CD1c-positive myeloid dendritic cell (primary cell): ENCODE results near the gene SANBR.
A peak's percentile ranks its signal among the peaks of the same experiment; 100 is the strongest.
"Not testable (repeated sequence)": the region's sequence is repeated elsewhere in the genome, so short reads cannot be mapped to it uniquely, and the experiment has no call there.

Experiments
- DNase-seq: peaks from one replicate; pipeline ENCODE4 v3.0.0-alpha.2; 2016; ENCODE audit errors: extremely low spot score

SANBR gene

GRCh38 chr2:61065714-61066709 lies at the start of gene SANBR:
Gene SANBR, plus strand, starts transcription at chr2:61065871. Its CDS starts 4,480 bp downstream, at chr2:61070351.
- DNase-seq = peak; percentile 96

- DNase-seq = no peak
These were observed 49.7 kb upstream of the SANBR start for GRCh38 chr2:61015976-61016375.

GRCh38 chr2:61016392-61017002 lies 49.2 kb upstream of the SANBR start:
- DNase-seq = peak; percentile 43

DNA sequence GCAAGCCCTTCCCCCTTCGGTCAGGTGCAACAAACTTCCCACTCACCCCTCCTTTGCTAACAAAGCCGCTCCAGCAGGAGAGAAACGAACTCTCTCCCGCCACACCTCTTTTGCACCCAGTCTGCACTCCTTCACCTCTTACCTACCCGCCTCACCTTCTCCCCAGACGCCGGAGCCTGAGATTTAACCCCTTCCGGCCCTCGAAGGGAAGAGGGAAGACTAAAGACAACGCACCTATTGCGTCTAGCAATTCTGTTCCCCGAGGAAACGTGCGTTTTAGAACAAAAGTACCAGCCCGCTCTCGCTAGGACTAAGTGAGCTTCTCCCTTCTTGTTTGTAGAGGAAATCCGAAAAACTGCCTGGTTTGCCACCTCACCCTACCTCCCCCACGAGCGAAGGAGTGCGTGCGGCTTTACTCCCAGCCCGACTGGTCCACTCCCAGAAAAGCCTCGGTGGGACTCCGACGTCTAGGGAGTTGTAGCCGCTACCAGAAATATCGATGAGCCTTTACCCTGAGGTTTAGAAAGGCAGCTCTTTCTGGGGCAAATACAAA lies 48.6 kb upstream of the SANBR start:
- peak; percentile 82 for DNase-seq

DNA sequence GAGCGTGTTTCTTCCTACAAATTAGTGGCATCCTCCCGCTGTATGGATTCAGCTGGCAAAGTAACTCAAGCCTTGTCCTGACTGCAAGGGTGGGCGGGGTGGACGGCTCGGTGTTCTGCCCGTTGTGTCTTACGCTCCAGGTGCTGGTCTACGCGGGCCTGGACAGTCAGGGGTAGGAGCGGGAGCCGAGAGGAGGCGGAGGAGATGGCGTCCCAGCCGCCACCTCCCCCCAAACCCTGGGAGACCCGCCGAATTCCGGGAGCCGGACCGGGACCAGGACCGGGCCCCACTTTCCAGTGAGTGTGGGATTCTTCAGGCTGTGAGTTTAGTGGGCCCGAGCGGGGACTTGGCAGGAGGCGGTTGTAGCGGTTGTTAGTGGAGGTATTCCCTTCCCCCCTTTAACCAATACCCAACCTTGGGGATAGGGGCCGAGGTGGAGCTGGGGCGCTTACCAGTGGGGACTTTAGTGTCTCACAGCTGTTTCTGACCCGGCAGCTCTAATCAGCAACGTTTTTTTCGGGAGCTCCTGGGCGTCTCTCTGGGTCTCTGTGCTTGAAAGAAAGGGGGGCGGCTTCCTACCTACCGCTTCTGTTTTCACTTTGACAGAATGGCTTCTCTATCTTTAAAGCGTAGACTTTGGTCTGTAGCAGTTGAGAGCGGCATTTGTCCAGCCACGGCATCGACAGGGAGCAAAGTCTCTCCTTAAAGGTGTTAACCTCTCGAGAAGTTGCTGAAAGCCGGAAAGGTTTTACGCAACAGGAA lies 47.9 kb upstream of the SANBR start, which contains the start of the genes PEX13 and PUS10:
PEX13 (plus strand) TSS at position 165 of the 762 bp plus-strand sequence; CDS start at position 205, 40 bp downstream.
PUS10 (minus strand) TSS at position 700 of the 762 bp plus-strand sequence. CDS start 6,365 bp downstream, outside the sequence.
- peak; percentile 66 for DNase-seq

- DNase-seq = no peak
These were observed 47.3 kb upstream of the SANBR start for GRCh38 chr2:61018318-61018755.

DNA sequence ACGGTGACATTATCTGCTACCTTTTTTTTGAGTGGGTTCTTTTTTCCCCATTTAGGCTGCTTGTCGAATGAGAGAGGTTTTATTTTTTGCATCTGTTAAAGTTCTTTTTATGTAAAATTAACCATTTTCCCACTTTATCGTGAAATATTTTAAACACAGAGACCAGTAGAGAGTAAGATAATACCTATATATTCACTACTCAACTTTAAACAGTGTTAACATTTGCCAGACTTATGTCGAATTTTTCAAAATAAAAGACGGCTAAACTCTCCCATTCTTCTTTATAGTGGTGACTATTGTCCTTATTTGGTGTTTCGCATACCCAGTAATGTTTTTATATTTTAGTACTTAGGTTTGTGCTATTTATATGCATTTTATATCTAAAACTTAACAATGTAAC lies 46.9 kb upstream of the SANBR start:
- no peak for DNase-seq

GRCh38 chr2:61021228-61021660 lies 44.4 kb upstream of the SANBR start:
- no peak for DNase-seq

- no peak for DNase-seq
These were observed 42.0 kb upstream of the SANBR start for GRCh38 chr2:61023670-61024069.

DNA sequence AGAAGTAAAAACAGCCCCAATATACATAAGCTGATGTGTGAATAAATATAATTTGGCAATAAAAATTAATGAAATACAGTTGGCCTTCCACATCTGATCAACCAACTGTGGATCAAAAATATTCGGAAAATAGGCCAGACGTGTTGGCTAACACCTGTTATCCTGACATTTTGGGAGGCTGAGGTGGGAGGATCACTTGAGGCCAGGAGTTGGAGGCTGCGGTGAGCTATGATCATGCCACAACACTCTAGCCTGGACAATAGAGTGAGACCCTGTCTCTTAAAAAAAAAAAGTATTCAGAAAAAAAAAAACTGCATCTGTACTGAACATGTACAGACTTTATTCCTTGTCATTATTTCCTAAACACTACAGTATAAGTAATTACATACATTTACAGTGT lies 36.1 kb upstream of the SANBR start:
- DNase-seq = no peak

- not testable (repeated sequence) for DNase-seq
These were observed 31.1 kb upstream of the SANBR start for GRCh38 chr2:61034592-61034991.

GRCh38 chr2:61036643-61037042 lies 29.0 kb upstream of the SANBR start:
- DNase-seq = not testable (repeated sequence)

DNA sequence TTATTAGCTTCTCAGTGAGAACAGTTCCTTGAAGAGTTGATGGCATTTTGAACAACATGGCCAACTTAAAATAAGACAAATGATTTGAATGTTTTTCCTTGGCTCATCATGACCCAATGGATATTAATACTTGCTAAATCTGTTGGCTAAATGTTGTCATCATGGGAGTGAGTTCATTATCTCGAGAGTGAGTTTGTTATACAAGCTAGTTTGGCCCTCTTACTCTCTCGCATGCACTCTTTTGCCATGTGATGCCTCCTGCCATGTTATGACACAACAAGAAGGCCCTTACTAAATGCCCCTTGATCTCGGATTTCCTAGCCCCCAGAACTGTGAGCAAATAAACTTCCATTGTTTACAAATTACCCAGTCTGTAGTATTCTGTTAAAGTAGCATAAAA lies 22.9 kb upstream of the SANBR start:
- no peak for DNase-seq

DNA sequence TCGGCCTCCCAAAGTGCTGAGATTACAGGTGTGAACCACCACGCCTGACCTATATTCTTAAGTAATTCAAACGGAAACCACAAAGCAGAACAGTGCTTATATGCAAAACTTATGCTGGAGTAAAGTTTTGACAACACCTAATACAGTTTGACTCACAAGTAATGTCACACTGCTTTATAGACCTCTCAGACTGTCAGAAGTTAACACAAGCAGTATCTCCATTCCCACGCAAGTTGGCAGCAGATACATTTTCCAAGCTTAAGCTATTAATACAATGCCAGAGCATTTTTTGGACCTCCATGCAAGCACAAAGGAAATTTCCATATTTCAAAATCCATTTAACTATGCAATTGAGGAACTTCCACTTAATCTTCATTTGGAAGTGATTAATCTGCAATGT lies 21.0 kb upstream of the SANBR start:
- DNase-seq = peak; percentile 20

- peak; percentile 7 for DNase-seq
These were observed 20.4 kb upstream of the SANBR start for GRCh38 chr2:61045226-61045625.

DNA sequence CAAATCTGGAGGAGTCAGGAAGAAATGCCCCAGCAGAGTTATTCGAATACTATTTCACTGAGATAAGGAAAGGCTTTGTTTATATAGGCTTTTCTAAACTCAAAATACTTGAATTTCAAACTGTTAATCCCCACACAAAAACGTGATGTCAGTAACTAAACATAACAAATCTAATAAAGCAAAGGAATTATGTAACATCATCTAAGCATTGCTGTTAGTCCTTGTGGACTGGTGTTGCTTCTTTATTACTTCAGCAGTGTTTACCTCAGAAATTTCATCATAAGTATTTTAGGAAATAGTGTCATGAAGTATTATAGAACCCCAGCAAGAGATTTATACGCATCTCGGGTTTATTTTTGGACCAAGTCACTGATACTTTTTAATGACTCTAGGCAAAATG lies 19.7 kb upstream of the SANBR start:
- no peak for DNase-seq

GRCh38 chr2:61055557-61055956 lies 10.1 kb upstream of the SANBR start:
- DNase-seq = no peak

- no peak for DNase-seq
These were observed 8.1 kb upstream of the SANBR start for GRCh38 chr2:61057562-61057961.

DNA sequence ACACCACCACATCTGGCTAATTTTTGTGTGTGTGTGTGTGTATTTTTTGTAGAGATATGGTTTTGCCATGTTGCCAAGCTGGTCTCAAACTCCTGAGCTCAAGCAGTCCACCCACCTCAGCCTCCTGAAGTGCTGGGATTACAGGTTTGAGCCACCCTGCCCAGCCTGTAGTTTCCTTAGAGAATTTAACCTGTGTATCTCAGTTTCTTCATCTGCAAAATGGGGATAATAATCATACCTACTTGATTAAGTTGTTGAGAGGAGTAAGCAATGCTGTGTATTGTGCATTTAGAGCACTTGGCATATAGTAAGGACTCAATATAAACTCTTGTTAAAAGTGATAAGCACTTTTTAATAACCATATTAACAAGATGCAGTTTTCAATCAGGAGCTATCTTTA lies 6.3 kb upstream of the SANBR start:
- no peak for DNase-seq

GRCh38 chr2:61074100-61074499 lies 8.4 kb downstream of the SANBR start:
- no peak for DNase-seq

DNA sequence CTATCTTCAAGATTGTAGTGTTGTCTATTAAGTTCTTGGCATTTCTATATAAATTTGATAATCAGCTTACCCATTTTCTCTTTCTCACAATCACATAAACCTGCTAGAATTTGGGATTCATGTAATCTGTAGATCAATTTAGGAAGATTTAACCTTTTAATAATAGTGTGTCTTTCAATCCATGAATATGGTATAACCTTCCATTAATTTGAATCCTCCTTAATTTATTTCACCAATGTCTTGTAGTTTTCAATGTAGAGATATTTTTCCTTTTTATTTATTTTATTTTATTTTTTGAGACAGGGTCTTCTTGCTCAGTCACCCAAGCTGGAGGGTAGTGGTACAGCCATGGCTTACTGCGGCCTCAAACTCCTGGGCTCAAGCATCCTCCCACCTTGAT lies 20.2 kb downstream of the SANBR start:
- no peak for DNase-seq

GRCh38 chr2:61089797-61090196 lies 24.1 kb downstream of the SANBR start:
- DNase-seq = no peak
